NCI-H2107 treated with DMSO at 0.1 percent for 48 hours (cell line): Measurements from ENCODE around the gene CHD5.

Experiments used
- DNase-seq: peaks from one replicate; lab custom pipeline; 2025; ENCODE audit not compliant: unreplicated experiment; lab: John Stamatoyannopoulos, UW

The CHD5 gene

DNA sequence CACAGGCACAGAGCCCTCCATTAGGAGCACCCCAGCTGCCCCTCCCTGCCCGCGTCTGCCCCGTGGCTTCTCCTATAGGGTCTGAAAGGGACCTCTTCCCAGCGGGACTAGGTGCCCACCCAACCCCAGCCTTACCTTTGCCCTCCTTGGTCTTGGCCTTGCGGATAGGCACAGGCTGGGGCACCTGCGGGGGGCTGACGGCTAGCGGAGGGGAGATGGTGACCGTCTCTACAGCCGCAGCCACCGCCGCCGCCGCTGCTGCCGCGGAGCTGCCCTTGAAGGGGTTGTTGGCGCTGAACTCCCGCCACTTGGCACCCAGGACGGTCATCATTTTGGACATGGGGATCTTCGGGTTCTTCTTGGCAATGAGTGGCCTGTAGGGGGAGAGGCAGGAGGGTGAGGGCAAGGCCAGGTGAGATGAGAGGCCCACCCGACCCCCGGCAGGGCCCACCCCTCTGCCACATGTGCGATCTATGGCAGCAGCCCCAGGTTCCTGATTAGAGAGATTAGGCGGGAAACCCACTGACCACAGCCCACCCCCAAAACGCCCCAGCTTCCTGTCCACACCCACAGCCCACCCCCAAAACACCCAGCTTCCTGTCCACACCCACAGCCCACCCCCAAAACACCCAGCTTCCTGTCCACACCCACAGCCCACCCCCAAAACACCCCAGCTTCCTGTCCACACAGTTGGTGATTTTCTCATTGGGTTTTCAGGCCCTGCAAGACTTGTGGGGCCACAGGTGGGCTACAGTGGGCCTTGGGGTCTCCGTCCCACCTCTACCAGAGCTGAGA, 25.4 kb downstream of the CHD5 start:
- DNase-seq, result no peak

DNA sequence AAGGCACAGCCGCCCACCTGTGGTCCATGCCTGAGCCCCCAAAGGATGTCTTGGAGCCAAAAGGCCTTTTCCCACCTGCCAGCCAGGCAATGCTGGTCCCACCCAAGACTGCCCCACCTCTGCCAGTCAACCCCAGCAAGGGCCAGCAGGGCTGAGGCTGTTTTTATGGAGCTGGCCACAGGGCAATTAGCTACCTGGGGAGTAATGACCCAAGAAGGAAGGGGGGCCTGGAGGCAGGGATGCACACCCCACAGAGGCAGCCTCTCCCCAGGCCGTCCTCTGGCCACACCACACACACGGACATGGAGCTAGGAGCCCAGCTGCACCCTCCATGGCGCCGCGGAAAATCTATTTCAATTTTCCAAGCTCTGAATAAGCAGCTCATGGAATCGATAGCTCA, 27.2 kb downstream of the CHD5 start:
- no peak for DNase-seq

DNA sequence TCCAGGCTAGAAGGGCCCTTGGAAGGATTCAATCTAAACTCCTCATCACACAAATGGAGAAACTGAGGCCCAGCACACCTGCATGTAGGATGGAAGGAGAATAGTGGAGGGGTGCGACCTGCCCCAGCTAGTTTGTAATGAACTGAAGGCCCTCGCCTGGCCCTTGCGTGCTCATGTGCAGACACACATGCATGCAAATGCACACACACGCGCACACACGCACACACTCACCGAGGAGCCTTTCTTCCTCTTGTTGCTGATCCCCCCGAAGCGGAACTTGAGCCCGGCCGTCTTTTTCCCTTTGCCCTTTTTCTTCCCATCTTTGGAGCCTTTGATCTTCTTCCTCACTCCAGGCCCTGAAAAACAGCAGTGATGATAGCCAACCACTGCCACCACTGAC, 27.9 kb downstream of the CHD5 start:
- DNase-seq, result no peak

DNA sequence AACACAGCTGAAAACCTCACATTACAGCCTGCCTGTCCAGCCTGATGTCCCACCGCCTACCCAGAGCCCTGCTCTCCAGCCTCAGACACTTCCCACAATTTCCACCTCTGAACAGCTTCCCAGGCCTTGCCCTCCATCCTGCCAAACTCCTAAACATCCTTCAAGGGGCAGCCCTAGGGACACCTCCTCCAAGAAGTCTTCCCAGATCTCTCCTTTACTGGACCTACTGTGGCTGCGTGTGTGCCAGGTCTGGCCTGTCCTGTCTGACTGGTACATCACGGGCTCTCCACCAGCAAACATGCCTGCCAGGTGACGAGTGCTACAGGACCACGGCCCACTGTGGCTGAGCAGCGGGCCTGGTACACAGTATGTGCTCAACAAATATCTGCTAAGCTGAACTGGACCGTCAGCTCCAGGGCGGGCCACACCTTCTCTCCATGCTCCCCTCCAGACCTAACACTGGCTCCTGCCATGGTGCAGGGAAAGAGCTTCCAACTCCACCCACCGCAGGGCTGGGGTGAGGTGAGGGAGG, 28.8 kb downstream of the CHD5 start:
- no peak for DNase-seq

DNA sequence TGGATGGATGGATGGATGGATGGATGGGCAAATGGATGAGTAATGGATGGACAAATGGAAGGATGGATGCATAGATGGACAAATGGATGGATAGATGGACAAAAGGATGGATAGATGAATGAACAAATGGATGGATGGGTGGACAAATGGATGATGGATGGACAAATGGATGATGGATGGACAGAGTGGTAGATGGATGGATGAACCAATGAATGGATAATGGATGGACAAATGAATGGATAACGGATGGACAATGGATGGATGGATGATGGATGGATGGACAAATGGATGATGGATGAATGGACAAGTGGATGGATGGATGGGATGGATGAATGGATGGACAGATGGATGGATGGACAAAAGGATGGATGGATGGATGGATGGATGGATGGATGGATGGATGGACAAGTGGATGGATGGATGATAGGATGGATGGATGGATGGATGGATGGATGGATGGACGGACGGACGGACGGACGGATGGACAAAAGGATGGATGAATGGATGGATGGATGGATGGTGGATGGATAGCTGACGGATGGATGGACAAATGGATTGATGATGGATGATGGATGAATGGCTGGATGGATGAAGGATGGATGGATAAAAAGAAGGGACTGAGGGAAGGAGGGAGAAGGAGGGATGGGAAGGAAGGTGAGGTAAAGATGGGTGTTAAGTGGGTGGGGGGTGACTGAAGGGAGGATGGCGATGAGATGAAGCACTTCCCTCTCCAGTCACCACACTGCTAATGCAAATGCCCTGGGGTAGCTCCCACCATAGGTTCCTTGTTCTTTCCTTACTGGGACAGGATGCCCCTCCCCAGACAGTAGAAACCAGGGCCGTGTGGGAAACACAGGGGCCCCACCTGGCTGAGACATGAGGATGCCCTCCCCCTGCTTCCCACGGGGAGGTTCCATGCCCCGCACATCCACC, 29.8 kb downstream of the CHD5 start:
- no peak for DNase-seq

DNA sequence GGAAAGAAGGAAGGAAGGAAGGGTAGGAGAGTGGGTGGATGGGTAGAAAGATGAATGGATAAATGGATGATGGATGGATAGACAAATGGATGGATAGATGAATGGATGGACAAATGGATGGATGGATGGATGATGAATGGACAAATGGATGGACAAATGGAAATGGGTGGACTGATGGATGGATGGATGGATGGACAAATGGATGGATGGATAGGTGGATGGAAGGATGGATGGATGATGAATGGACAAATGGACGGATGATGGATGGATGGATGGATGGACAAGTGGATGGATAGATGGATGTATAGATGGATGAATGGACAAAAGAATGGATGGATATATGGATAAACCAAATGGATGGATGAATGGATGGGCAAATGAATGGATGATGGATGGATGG, 30.5 kb downstream of the CHD5 start:
- no peak for DNase-seq

DNA sequence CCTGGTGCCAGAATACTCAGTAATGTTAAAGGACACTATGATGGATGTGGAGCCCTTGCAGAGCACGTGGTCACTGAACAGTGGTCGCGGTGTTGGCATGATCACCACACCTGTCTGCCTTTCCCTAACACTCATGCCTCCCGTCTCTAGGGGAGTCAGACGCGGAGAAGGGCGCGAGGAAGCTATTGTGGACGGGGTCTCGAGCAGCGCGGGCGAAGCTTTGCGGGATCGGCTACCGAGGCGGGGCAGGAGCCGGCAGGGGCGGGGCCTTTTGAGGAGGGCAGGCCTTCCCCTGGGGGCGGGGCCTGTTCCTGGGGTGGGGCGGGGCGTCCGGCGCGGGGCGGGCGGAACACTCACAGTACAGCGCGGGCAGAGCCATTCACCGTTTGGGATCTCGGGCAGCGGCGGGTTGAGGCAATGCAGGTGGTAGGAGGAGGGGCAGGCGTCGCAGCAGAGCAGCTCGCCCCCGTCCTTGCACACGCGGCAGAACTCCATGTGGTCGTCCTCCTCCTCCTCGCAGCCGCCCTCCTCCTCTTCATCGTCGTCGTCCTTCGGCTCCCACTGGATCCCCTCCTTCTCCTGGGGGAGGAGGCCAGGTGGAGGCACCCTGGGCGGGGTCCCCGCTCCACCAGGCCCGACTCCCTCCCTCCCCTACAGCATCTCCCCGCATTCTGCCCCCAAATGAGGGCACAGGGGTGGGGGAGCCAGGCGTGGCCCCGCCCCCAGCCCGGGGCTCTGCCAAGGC, 31.5 kb downstream of the CHD5 start:
- DNase-seq, result no peak

DNA sequence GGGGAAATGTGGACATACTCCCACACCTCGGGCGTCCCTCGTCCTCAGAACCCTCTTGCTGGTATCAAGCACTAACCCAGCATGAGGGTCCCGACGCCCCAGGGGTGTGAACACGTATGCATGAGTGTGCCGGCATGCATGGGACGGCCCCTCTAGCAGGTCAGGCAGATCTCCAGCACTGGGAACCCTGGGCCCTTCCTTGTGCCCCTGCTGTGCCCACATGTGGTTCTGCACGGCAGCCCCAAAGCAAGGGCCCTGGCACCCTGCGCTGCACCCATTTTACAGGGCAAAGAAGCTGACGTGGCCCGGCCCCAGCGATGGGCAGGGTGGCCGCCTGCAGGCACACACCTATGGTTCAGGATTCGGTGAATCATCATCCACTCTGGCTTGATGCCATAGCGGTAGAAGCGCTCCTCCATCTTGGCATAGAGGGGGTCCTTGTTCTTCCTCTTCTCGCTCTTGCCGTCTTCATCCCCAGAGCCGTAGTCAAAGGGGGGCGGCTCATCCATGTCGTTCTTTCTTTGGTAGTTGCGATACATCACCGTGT, 34.2 kb downstream of the CHD5 start:
- no peak for DNase-seq

DNA sequence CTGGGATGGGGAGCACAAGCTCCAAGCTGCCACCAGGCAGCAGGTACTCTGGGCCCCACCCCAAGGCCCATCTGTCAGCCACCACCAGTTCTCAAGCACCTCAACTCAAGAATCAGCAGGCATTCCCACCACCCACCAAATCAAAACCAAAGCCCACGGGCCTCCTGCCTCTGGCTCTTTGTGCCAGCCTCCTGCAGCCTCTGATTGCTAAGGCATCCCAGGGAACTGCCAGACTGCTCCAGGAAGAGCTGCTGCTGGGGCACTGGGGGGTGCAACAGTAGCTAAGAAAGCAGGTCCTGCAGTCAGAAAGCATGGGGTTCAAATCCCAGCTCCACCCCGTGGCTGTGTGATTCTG, 34.7 kb downstream of the CHD5 start:
- no peak for DNase-seq

DNA sequence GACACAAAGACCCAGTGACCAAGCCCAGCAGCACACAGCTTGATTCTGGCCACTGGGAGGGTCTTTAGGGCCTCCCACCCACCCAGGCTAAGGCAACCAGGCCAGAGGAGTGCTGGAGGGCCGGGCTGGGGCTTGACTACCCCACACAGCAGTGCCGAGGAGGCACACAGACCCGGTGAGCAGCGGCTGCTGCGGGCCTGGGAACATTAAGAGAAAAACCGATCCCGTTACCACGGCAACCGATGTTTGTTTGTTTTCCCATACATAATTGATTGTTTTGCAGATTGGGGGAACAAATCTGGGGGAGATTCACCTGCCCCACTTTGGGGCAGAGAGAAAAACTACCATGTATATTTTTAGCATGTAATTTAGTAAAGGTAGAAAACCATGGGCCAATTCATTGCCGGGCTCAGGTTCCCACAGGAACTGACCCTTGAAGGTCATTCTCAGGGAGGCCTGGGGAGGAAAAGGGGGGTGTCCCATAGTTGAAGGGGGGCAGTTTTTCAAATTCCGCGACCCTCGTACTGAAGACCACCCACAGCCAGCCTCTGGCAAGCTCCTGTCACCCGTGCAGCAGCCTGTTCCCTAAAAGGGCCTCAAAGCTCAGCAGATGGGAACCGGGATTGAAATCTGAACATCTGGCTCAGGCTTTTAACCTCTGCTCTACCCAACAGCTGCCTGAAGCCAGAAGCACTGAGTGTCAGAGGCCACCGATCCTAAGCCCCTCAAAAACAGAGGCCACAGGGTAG, 35.3 kb downstream of the CHD5 start:
- no peak for DNase-seq

DNA sequence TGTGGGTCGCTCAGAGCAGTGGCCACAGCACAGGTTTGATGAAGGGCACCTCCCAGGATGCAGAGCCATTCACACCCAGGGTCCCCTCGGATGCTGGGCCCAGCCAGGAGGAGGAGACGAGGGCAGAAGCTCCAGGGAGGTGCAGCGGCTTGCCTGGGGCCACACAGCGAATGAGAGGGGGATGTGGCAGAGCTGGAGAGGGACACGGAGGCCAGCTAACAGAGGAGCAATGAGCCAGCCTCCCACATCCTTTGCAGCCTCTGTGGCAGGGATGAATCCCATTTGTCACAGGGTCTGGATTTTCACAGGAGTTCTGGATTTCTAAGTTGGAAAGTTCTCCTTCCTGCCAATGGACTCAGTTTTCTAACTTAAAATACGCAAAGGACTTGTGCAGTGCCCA, 35.9 kb downstream of the CHD5 start:
- DNase-seq, result no peak

DNA sequence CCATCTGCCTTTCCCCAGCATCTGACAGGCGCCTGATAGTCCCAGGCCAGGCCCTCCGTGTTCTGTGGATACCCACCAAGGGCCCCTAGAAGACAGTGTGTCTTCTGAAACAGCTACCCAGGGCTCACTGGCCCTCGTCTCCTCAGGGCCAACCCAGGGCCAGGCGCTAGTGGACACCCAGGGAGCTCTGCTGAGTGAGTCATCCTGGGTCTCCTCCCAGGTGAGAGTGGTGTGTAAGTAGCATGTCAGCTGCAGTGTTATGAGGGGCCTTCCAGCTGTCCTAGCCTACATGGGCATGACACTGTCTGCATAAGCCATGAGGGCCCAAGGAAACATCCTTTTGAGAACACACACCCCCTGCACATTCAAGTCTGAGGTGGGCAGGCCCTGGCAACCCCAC, 36.7 kb downstream of the CHD5 start:
- no peak for DNase-seq

DNA sequence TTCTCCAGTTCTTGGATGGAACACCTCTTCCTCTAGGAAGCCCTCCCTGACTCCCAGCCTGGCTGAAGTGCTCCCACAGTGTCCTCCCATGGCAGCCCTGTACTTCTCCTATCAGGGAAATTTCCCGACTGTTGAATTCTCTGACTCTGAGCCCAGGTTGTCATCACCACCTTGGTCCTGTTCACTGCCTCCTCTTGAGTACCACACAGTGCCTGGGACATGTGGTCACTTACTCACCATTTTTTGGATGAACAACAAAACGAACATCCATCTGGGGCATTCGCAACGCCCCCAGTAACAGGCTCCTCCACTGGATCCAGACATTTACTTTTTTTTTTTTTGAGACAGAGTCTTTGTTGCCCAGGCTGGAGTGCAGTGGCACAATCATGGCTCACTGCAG, 37.4 kb downstream of the CHD5 start:
- no peak for DNase-seq

DNA sequence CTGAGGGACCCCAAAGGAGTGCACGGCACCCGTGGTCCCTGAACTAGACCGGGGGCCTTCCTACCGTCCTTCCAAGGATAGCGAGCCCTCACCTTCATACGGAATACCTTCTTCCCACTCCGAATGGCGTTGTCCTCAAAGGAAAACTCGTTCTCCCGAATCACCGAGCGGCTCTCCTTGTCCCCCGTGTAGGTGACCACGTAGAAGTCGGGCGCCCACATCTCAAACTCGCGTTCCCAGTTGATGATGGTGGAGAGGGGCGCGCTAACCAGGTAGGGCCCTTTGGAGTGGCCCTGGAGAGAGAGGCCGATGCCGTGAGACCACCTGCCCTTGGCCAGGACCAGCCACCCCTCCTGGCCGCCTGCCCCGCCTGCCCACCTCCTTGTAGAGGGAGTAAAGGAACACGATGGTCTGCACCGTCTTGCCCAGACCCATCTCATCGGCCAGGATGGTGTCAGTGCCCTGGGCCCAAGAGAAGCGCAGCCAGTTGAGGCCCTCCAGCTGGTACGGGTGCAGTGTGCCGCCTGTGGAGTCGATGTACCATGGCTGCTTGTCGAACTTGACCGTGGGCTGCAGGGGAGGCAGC, 38.0 kb downstream of the CHD5 start:
- no peak for DNase-seq

DNA sequence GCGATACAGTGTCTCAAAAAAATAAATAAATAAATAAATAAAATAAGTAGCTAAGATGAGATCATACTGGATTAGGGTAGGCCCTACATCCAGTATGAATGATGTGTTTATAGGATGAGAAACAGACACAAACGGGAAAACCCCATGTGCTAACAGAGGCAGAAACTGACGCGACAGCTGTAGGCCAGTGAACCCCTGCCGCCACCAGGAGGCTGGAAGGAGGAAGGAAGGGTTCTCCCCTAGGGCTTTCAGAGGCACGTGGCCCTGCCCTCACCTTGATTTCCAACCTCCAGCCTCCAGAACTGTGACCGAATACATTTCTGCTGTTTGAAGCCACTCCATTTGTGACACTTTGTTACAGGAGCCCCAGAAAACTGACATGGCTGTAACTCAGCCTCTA, 38.5 kb downstream of the CHD5 start:
- no peak for DNase-seq

DNA sequence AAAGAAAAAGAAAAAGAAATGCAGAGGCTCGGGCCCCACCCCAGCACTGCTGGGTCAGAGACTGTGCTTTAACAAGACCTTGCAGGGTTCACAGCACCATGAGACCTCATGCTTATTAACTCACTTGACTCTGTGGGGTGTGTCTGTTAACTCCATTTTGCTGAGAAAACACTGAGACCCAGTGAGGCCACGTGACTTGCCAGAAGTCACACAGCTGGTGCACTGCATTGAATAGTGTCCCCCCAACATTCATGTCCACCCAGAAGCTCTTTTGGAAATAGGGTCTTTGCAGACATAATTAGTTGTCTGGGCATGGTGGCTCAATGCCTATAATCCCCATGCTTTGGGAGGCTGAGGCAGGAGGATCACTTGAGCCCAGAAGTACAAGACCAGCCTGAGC, 39.7 kb downstream of the CHD5 start:
- no peak for DNase-seq

DNA sequence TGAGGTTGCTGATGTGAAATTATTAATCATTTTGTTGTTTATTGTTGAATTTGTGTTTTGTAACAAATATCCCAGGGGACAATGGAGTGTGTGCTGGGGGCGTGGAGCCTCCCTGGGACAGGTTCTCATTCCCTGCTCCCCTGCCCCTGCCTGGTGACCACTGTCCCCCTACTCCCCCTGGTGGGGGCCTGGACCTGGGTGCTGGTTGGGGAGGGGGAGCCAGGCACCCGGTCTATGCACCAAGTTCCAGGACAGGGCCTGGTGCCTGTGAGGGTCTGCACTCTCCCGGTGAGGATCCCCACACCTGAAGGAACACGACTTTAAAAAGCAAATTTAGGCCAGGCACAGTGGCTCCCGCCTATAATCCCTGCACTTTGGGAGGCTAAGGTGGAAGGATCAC, 42.4 kb downstream of the CHD5 start:
- DNase-seq, result no peak

DNA sequence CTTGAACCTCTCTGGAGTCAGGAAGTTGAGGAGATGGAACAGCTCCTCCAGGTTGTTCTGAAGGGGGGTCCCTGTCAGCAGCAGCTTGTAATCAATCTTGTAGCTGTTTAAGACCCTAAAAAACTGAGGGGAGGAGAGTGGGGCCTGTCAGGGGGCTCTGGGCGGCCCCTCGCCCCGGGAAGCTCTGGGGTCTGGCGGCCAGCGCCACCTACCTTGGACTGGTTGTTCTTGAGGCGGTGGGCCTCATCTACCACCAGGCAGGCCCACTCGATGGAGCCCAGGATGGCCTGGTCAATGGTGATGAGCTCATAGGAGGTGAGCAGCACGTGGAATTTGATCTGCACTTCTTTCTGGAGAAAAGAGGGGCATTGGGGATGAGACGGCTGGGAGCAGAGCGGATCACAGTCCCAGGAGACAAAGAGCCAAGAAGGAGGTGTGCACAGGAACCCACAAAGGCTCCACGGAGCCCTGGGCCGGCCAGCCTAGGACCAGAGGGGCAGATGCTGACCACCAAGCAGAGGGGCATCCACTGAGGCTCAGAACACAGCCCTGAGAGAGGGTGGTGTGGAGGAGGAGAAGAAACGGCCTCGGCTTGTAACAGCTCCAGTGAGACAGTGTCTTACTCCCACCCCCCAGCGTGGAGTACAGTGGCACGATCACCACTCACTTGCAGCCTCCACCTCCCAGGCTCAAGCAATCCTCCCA, 43.5 kb downstream of the CHD5 start:
- no peak for DNase-seq

DNA sequence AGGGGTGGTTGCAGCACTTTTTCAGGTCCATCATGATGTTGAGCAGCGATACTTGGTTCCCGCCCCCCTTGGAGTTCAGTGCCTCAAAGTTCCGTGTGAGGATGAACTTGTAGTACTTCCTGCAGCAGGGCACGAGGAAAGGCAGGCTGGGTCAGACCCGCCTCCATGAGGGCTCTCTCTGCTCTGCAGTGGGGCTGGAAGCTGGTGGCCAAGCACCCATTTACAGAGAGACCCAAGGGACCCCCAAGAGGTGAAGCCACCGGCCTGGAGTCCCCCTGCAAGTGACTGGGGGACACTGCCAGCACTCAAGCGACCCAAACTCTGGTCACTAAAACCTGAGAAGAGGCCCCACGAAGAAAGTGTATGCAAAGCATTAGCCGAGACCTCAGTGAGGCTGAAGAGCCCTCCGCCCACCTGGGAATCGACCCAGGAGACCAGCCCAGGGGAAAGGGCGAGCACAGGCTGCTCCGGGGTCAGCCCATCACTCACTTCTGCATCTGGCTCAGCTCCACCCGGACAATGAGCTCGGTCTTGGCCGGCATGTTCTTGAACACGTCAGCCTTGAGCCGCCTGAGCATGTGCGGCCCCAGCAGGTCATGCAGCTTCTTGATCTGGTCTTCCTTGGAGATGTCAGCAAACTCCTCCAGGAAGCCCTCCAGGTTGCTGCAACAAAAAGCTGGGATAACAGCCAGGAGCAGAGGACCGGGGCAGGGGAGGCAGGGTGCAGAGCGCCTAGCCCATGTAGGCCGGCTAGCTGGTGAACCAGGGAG, 45.2 kb downstream of the CHD5 start:
- no peak for DNase-seq
